Peyer's patch (tissue), 4 donors: ENCODE measurements around the gene PDE10A.
"Not testable (repeated sequence)": the region's sequence is repeated elsewhere in the genome, so short reads cannot be mapped to it uniquely, and the experiment has no call there.

Experiments
- POLR2A ChIP-seq, 2 donors: fragments of 450-650 bp; IDR thresholded peaks; one replicate each; pipeline ENCODE4 v1.5.1; 2017; ENCODE audit warnings: antibody characterized with exemption in 2 of 2, mild to moderate bottlenecking in 2 of 2, moderate library complexity in 2 of 2
- TF ChIP-seq, protein P1 (sequence below), 6 experiments: fragments of 450-650 bp in 4 of 6; fragments of 200-600 bp in 2 of 6; sonication (generic) in 1 of 6; IDR thresholded peaks; one replicate each; pipeline ENCODE4 v1.5.1; 2017 to 2019; ENCODE audit warnings: antibody characterized with exemption in 6 of 6, mild to moderate bottlenecking in 3 of 6, moderate library complexity in 1 of 6

DNA sequence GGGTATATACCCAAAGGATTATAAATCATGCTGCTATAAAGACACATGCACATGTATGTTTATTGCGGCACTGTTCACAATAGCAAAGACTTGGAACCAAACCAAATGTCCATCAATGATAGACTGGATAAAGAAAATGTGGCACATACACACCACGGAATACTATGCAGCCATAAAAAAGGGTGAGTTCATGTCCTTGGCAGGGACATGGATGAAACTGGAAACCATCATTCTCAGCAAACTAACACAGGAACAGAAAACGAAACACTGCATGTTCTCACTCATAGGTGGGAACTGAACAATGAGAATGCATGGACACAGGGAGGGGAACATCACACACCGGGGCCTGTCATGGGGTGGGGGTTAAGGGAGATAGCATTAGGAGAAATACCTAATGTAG lies 70.1 kb downstream of the PDE10A start:
- TF ChIP-seq, protein P1, sequence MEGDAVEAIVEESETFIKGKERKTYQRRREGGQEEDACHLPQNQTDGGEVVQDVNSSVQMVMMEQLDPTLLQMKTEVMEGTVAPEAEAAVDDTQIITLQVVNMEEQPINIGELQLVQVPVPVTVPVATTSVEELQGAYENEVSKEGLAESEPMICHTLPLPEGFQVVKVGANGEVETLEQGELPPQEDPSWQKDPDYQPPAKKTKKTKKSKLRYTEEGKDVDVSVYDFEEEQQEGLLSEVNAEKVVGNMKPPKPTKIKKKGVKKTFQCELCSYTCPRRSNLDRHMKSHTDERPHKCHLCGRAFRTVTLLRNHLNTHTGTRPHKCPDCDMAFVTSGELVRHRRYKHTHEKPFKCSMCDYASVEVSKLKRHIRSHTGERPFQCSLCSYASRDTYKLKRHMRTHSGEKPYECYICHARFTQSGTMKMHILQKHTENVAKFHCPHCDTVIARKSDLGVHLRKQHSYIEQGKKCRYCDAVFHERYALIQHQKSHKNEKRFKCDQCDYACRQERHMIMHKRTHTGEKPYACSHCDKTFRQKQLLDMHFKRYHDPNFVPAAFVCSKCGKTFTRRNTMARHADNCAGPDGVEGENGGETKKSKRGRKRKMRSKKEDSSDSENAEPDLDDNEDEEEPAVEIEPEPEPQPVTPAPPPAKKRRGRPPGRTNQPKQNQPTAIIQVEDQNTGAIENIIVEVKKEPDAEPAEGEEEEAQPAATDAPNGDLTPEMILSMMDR (IDR thresholded peaks at IDR 0.05), result not testable (repeated sequence)
- not testable (repeated sequence) for TF ChIP-seq POLR2A (IDR thresholded peaks at IDR 0.05)
